GM18870 (cell line): ENCODE data around the gene MAMDC2.
"Not testable (repeated sequence)": the region's sequence is repeated elsewhere in the genome, so short reads cannot be mapped to it uniquely, and the experiment has no call there.

Source experiments
- ATAC-seq: cut with Tn5 transposase; IDR thresholded peaks from one replicate; pipeline ENCODE4 v1.9.1; 2021; ENCODE audit warnings: moderate library complexity; ENCODE audit not compliant: unreplicated experiment

Gene MAMDC2

GRCh38 chr9:70170151-70170790, 126.6 kb downstream of the MAMDC2 start:
- no peak for ATAC-seq

DNA sequence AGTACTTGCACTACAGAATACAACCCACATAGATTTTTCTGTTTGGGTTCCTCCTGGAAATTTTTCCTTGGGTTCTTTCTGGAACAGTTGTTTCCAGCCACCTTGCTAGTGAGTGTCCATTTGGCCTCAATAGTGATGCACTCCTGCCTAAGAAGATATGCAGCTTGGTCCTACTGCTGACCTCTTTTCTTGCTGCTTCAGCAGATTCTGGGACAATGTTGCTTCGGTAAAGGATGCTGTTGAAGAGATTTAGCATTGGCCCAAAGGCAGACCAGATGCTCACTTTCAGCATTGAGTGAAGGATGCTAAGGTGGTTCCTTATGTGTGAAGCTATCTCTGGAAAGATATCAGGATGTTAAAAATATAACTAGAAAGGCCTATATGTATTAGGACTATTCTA, 128.9 kb downstream of the MAMDC2 start:
- ATAC-seq: no peak

DNA sequence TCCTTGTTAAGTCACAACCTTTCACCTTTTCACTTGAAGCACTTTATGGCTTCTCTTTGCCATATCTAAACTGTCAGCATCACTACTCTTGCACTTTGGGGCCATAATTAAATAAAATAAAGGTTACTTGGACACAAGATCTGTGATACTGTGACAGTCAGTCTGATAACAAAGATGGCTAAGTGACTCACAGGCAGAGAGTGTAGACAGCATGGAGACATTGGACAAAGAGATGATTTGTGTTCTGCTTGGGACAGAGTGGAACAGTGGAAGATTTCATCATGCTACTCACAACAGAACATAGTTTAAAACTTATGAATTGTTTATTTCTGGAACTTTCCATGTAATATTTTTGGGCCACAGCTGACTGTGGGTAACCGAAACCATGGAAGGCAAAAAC, 133.5 kb downstream of the MAMDC2 start:
- ATAC-seq: no peak

DNA sequence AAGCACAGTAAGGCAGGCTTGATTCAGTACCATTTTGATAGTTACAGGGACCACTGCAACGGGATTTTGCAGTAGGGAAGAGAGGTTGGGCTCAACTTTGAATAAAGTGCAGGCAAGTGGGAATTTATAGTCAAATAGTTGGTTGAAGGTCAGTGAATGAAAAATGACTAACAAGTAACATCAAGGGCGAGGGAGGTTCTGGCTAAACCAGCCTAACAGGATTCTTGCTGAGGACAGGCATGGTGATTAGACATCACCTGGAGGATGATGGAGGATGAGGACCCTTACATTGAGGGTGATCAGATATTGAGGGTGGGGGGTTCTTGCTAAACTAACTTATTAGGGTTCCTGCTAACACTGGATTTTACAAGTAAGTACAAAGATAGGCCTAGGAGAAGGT, 149.1 kb downstream of the MAMDC2 start:
- no peak for ATAC-seq

GRCh38 chr9:70195456-70195855, 151.8 kb downstream of the MAMDC2 start:
- ATAC-seq: no peak

GRCh38 chr9:70197216-70198044, 153.8 kb downstream of the MAMDC2 start:
- ATAC-seq: no peak

DNA sequence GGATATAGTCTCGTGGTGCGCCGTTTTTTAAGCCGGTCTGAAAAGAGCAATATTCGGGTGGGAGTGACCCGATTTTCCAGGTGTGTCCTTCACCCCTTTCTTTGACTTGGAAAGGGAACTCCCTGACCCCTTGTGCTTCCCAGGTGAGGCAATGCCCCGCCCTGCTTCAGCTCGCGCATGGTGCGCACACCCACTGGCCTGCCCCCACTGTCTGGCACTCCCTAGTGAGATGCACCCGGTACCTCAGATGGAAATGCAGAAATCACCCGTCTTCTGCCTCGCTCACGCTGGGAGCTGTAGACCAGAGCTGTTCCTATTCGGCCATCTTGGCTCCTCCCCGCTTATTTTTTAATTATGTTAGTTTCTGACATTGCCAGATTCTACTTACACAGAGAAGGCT, 161.1 kb downstream of the MAMDC2 start:
- not testable (repeated sequence) for ATAC-seq

- ATAC-seq: no peak
Measured at GRCh38 chr9:70205366-70206020, 161.8 kb downstream of the MAMDC2 start.

GRCh38 chr9:70217029-70217428, 173.4 kb downstream of the MAMDC2 start:
- ATAC-seq: no peak

DNA sequence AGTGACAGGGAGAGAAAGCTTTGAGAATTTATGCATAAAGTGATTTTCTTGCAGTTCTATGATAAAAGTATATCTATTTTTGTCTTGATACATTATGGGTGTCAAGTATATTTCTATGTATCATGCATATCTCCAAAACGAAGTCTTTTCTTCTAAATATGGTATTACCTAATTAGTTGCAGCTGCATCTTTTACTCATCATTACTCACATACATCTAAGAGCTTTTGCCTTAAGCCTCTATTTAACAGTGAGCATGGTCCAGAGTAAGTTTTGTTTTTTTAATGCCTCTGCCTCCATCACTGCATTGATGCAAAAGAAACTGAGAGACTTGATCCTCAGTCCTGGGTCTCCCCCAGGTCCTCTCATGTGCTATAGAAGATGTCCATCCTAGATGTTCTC, 175.1 kb downstream of the MAMDC2 start:
- no peak for ATAC-seq

DNA sequence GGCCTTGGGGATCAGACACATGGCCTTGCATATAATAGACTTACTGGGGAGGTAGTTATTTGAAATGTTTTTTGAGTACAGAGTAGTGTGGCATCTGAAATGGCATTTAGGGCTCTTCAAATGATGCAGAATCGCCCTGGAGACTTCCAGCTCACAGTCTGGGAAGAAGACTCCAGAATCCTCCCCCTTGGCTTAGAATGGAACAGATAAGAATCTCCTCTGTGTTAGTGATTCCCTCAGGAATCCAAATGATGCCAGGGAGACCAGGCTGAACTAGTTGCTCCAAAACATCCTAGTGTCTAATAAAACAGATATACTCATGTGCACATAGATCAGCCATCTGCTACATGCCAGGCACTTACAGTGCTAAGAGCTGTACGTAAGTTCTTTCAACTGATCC, 176.6 kb downstream of the MAMDC2 start:
- no peak for ATAC-seq

GRCh38 chr9:70222354-70222753, 178.7 kb downstream of the MAMDC2 start:
- no peak for ATAC-seq

GRCh38 chr9:70228118-70228517, 184.5 kb downstream of the MAMDC2 start:
- no peak for ATAC-seq

DNA sequence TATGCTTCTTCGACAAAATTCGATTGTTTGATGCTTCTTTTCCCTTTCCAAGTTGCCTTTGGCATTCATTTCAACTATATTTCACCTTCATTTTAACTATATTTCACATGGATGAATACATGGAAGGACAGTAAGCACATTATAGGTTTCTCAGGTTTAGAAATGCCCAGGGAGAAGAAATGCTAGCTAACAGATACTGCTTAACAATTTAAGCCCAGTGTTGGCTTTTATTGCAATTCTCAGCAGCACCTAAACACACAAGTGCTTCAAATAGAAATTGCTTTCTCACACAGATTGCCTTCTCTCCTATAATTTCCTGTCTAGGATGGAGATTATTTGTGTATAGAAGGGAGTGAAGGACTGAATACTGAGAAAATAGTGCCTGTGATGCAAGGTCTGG, 185.0 kb downstream of the MAMDC2 start:
- no peak for ATAC-seq

DNA sequence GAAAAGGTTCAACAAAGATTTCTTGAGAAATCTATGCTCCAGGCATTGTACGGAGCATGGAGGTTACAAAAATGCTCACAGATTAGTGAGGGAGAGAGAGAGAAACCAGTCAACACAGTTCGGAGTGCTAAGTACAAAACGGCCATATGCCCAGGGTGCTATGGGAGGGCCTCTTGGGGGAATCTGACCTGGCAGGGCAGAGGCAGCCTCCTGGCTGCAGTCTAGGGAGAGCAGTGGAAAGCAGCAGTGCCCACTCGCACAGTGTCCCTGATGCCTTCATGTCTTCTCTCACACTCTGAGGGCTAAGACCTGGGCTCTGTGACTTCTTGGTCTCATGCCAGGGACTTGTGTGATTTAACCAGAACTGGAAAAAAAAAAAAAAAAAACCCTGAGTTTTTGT, 185.4 kb downstream of the MAMDC2 start:
- no peak for ATAC-seq

GRCh38 chr9:70229579-70229978, 185.9 kb downstream of the MAMDC2 start:
- ATAC-seq: no peak

DNA sequence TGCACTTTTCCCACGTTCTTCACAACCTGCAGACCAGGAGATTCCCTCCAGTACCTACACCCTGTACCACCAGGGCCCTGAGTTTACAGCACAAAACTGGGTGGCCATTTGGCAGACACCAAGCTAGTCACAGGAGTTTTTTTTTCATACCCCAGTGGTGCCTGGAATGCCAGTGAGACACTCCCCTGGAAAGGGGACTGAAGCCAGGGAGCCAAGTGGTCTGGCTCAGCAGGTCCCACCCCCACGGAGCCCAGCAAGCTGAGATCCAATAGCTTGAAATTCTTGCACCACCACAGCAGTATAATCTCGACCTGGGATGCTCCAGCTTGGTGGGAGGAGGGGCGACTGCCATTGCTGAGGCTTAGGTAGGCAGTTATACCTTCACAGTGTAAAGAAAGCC, 188.8 kb downstream of the MAMDC2 start:
- ATAC-seq: no peak

DNA sequence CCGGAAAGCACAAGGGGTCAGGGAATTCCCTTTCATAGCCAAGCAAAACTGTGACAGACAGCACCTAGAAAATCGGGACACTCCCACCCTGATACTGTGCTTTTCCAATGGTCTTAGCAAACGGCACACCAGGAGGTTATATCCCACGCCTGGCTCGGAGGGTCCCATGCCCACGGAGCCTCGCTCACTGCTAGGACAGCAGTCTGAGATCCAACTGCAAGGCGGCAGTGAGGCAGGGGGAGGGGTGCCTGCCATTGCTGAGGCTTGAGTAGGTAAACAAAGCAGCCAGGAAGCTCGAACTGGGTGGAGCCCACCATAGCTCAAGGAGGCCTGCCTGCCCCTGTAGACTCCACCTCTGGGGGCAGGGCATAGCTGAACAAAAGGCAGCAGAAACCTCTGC, 190.6 kb downstream of the MAMDC2 start:
- not testable (repeated sequence) for ATAC-seq

DNA sequence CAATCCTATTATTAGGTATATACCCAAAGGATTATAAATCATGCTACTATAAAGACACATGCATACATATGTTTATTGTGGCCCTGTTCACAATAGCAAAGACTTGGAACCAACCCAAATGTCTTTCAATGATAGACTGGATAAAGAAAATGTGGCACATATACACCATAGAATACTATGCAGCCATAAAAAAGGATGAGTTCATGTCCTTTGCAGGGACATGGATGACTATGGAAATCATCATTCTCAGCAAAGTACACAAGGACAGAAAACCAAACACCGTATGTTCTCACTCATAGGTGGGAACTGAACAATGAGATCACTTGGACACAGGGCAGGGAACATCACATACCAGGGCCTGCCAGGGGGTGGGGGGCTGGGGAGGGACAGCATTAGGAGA, 202.3 kb downstream of the MAMDC2 start:
- ATAC-seq: not testable (repeated sequence)

GRCh38 chr9:70250221-70250620, 206.6 kb downstream of the MAMDC2 start:
- no peak for ATAC-seq

DNA sequence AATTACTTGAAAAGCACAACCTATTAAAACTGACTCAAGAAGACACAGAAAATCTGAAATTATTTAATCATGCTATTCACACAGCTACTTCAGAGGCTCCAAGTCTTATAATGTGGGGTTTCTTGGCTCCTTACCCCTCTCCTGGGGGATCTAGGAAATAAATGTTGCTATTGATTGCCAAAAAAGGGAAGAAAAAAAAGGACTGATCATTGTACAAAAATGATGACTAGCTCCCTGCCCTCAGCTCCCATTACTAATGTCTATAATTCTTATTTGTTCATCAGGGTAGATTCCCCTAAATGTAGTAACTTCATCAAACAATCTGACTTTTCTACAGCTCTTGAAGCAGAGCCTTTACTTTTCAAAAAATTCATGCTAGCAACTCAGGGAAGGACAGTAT, 211.8 kb downstream of the MAMDC2 start:
- no peak for ATAC-seq

- ATAC-seq: no peak
Measured at GRCh38 chr9:70256123-70256551, 212.5 kb downstream of the MAMDC2 start.
